ENCODE data around the gene FRMD4A. TPM values are rescaled to one million over a fixed set of nuclear protein-coding genes. Genes with fewer than 3 reads are reported as not detected.

The FRMD4A gene
- total and polyA plus RNA-seq, 2 of the 4 experiments (the other 2 are of a cell fraction) = 30.3 to 68.8 TPM

DNA sequence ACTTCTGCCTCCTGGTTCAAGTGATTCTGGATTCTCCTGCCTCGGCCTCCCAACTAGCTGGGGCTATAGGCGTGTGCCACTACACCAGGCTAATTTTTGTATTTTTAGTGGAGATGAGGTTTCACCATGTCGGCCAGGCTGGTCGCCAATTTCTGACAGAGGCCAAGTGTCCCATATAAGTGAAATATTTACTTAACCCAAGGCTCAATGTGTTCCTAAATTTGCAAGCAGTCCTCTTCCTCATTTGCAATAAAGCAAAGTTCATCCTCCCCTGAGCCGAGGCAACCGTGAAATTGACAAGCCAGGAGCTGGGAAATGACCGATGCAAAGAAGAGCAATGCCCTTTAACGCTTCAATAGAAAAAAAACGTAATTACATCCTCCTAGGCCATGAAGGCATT lies 347.7 kb downstream of the FRMD4A start:
- Histone ChIP-seq H2BK120ac (ENCODE audit: low read depth, low read length) (no peak overlapping the region), H3K36me3 (ENCODE audit: control insufficient read depth, insufficient read depth, low read length) (no peaks in the 10 kb centered on the region)

More for the DNA sequence above, 347.7 kb downstream of the FRMD4A start:
- WGBS, 2 experiments (ENCODE audit: extremely low coverage in 2 of 2, insufficient read length in 1 of 2) = no CpG with 5 or more reads among the region's 9 CpGs
- ChIA-PET POLR2A (ENCODE audit: unreplicated experiment) (no interaction called here), CTCF (no interaction called here)
- Histone ChIP-seq H3K9me3 (ENCODE audit: control insufficient read depth, insufficient read depth, low read length) (no peaks in the 10 kb centered on the region), H3K56ac (ENCODE audit: extremely low read depth, insufficient read depth, low read length) (no peak overlapping the region), H3K4ac (ENCODE audit: low read depth, low read length) (no peak overlapping the region), H3K9me1 (ENCODE audit: insufficient read depth, low read length) (peaks cover 22% of the 10 kb centered on the region), H3K14ac (replicated peaks; ENCODE audit: low read depth, low read length) (no peak overlapping the region), H3K4me1 (ENCODE audit: control insufficient read depth, insufficient read depth, low read length) (peaks cover 24% of the 10 kb centered on the region), H3K9ac (ENCODE audit: low read depth, low read length) (no peak overlapping the region), H3K4me3 (ENCODE audit: insufficient read depth, low read depth, low read length) (no peak overlapping the region), H3K27ac (ENCODE audit: insufficient read depth, low read length) (no peak overlapping the region), H2AFZ (replicated peaks; ENCODE audit: low read length, poor library complexity) (no peak overlapping the region), H3K18ac (ENCODE audit: low read depth, low read length) (no peak overlapping the region), H3K23ac (ENCODE audit: low read depth, low read length) (no peak overlapping the region), H2AK9ac (replicated peaks; ENCODE audit: low read depth, low read length, poor library complexity) (no peak overlapping the region), H4K91ac (ENCODE audit: insufficient read depth, low read depth, low read length) (no peak overlapping the region), H3K79me1 (ENCODE audit: low read depth in 1 of 2, low read length in 2 of 2) (peaks cover 7 to 29% of the 10 kb centered on the region in 2 experiments; a peak in 3 of 4 replicates), H2BK20ac (ENCODE audit: low read depth, low read length) (no peak overlapping the region), H3K27me3 (ENCODE audit: control insufficient read depth, insufficient read depth, low read length) (no peaks in the 10 kb centered on the region), H2AK5ac (ENCODE audit: low read depth, low read length) (peak overlapping the region; percentile 7), H4K20me1 (ENCODE audit: insufficient read depth, low read length) (no peaks in the 10 kb centered on the region), H4K5ac (ENCODE audit: low read depth, low read length) (no peak overlapping the region), H2BK15ac (ENCODE audit: low read depth, low read length) (peak overlapping the region; percentile 25; the same call in 1 of the 3 replicates), H3K4me2 (ENCODE audit: low read depth, low read length) (no peak overlapping the region), H4K8ac (ENCODE audit: low read depth in 2 of 2, low read length in 2 of 2) (no peak overlapping the region), H2BK5ac (ENCODE audit: low read depth, low read length, poor library complexity, severe bottlenecking) (no peak overlapping the region)
- in situ Hi-C loops (cut with MboI; ENCODE audit: low sequenced_read_pairs) (no loop called here), intact Hi-C loops (cut with micrococcal nuclease) (no loop called here), dilution Hi-C loops (cut with HindIII; ENCODE audit: low sequenced_read_pairs, unreplicated experiment) (no loop called here)
- ATAC-seq (ENCODE audit: low read depth) (no peak), DNase-seq (no peak)
- TF ChIP-seq MAFK (IDR thresholded peaks at IDR 0.05; ENCODE audit: low read depth, low read length) = no peak
- no peak for TF ChIP-seq CHD1 (IDR thresholded peaks at IDR 0.05; ENCODE audit: low read depth, low read length)
- no peak for TF ChIP-seq SMC3 (IDR thresholded peaks at IDR 0.05; ENCODE audit: low read depth, low read length)
- TF ChIP-seq RFX5 (IDR thresholded peaks at IDR 0.05; ENCODE audit: low read depth, low read length) = no peak
- TF ChIP-seq RAD21 (IDR thresholded peaks at IDR 0.05; ENCODE audit: low read length) = no peak
- TF ChIP-seq NFE2L2 (IDR thresholded peaks at IDR 0.05; ENCODE audit: low read depth, low read length) = no peak
- no peak for TF ChIP-seq FOS (IDR thresholded peaks at IDR 0.05; ENCODE audit: low read depth, low read length)
- no peak for TF ChIP-seq POLR2A (IDR thresholded peaks at IDR 0.05; ENCODE audit: low read depth, low read length)
- no peak for TF ChIP-seq MAZ (IDR thresholded peaks at IDR 0.05; ENCODE audit: borderline replicate concordance, low read depth, low read length)
- TF ChIP-seq CEBPB (IDR thresholded peaks at IDR 0.05; ENCODE audit: low read depth, low read length) = no peak
- no TSS peak for BruUV-seq (replicated peaks)

Data from IMR-90 (cell line).